ENCODE measurements around the gene MEN1.
A peak's percentile ranks its signal among the peaks of the same experiment; 100 is the strongest.

Gene MEN1

GRCh38 chr11:64810271-64810890, at the start of gene MEN1:
MEN1 (minus strand) TSS chr11:64810551; CDS start chr11:64810109, 442 bp downstream.
- H3K4me3 ChIP-seq (ENCODE audit: low read depth, low read length), result peak within 1 kb of the TSS; percentile 75
- ChIA-PET CTCF (interaction anchor here (0.7 to 1.0 kb wide), 3 partner anchors 10 to 77 kb away, joined by 3 to 4 read pairs (median 4); no protein-coding TSS in a partner anchor), POLR2A (interaction anchor here (0.8 to 1.8 kb wide), 5 partner anchors 11 to 68 kb away, joined by 3 to 7 read pairs (median 4); partner anchors contain the start of genes CDC42BPG, EHD1 and SF1)
- no peak within 1 kb of the TSS; the same call in 1 of the 2 replicates for H3K27ac ChIP-seq (ENCODE audit: extremely low read depth, low read depth, low read length)
- peaks cover 0 to 35% of the 10 kb centered on the region in 2 experiments; a peak in 2 of 3 replicates for H3K36me3 ChIP-seq (ENCODE audit: control insufficient read depth in 2 of 2, insufficient read depth in 1 of 2, low read length in 2 of 2)
- H3K4me1 ChIP-seq (ENCODE audit: control insufficient read depth, insufficient read depth, low read length), result no peaks in the 10 kb centered on the region
- H3K9me3 ChIP-seq (ENCODE audit: control insufficient read depth, insufficient read depth, low read depth, low read length), result no peaks in the 10 kb centered on the region
- TF ChIP-seq ZNF629 (tag by site-specific recombination; IDR thresholded peaks at IDR 0.05) (0 out of 2 replicates have a peak, but pooled peaks have one; percentile 19), HOXA7 (CRISPR knock-in tag; IDR thresholded peaks at IDR 0.05; ENCODE audit: borderline replicate concordance) (no peak), ZNF280D (tag by site-specific recombination; IDR thresholded peaks at IDR 0.05) (no peak), ZNF558 (tag by site-specific recombination; IDR thresholded peaks at IDR 0.05) (no peak), BCL11B (tag by site-specific recombination; IDR thresholded peaks at IDR 0.05; ENCODE audit: low read depth) (0 out of 2 replicates have a peak, but pooled peaks have one; percentile 25), HOXC10 (CRISPR knock-in tag; IDR thresholded peaks at IDR 0.05) (no peak), KLF8 (tag by site-specific recombination; IDR thresholded peaks at IDR 0.05) (no peak; the same call in 1 of the 2 replicates), ZBTB26 (tag by site-specific recombination; optimal IDR thresholded peaks at IDR 0.05) (peak; percentile 44), REST (tag by site-specific recombination; IDR thresholded peaks at IDR 0.05) (no peak), ZBTB7A (tag by site-specific recombination; IDR thresholded peaks at IDR 0.05; ENCODE audit: low read depth) (peak; percentile 73; the same call in 1 of the 2 replicates), ZNF121 (tag by site-specific recombination; IDR thresholded peaks at IDR 0.05) (no peak), EGR2 (tag by site-specific recombination; IDR thresholded peaks at IDR 0.05; ENCODE audit: low read depth) (peak; percentile 70), GLIS2 (tag by site-specific recombination; IDR thresholded peaks at IDR 0.05) (peak; percentile 55), ZNF350 (tag by site-specific recombination; IDR thresholded peaks at IDR 0.05) (no peak), ZNF23 (tag by site-specific recombination; IDR thresholded peaks at IDR 0.05; ENCODE audit: borderline replicate concordance) (no peak), ZNF146 (tag by site-specific recombination; IDR thresholded peaks at IDR 0.05) (no peak), ZNF658 (tag by site-specific recombination; IDR thresholded peaks at IDR 0.05) (no peak), PATZ1 (tag by site-specific recombination; IDR thresholded peaks at IDR 0.05) (peak; percentile 62), ZNF701 (tag by site-specific recombination; IDR thresholded peaks at IDR 0.05) (no peak), SALL2 (tag by site-specific recombination; IDR thresholded peaks at IDR 0.05; ENCODE audit: borderline replicate concordance) (no peak), ZNF2 (tag by site-specific recombination; IDR thresholded peaks at IDR 0.05) (no peak), ZNF664 (tag by site-specific recombination; IDR thresholded peaks at IDR 0.05) (no peak), ZNF623 (tag by site-specific recombination; IDR thresholded peaks at IDR 0.05) (no peak), ZNF10 (tag by site-specific recombination; IDR thresholded peaks at IDR 0.05) (no peak), ZBTB8A (tag by site-specific recombination; IDR thresholded peaks at IDR 0.05) (peak; percentile 78), ZNF514 (tag by site-specific recombination; IDR thresholded peaks at IDR 0.05) (no peak), ZNF76 (tag by site-specific recombination; IDR thresholded peaks at IDR 0.05; ENCODE audit: borderline replicate concordance, low read depth) (peak; percentile 98)

All from HEK293 (cell line).